ENCODE results near the gene ATP9B.

Gene ATP9B

DNA sequence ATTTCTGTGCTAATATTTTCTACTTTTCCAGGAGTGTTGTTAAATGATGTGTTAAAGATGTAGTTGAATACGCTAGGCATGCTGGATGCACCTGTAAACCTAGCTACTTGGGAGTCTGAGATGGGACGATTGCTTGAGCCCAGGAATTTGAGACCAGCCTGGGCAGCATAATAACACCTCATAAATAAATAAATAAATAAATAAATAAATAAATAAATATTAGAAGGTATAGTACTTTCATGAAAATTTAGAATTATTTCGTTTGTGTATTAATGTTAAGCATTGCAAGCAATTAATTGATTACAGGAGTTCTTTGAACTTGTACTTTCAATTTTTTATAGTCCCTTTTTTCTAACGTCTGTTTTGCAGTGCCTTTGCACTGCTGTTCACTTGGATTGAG, 137.2 kb downstream of the ATP9B start:
- H3K9me3 ChIP-seq (ENCODE audit: control insufficient read depth, low read depth, low read length): no peaks in the 10 kb centered on the region
- H3K4me1 ChIP-seq (ENCODE audit: control insufficient read depth, low read depth, low read length): no peaks in the 10 kb centered on the region
- H3K27me3 ChIP-seq (ENCODE audit: control insufficient read depth, insufficient read depth, low read length): no peaks in the 10 kb centered on the region
- H3K4me3 ChIP-seq (ENCODE audit: low read length): no peak overlapping the region
- H3K27ac ChIP-seq (ENCODE audit: low read length): no peak overlapping the region
- H3K36me3 ChIP-seq (ENCODE audit: control insufficient read depth, low read depth, low read length): peaks cover 6% of the 10 kb centered on the region
- no peak overlapping the region for H3K9ac ChIP-seq (ENCODE audit: low read length)

DNA sequence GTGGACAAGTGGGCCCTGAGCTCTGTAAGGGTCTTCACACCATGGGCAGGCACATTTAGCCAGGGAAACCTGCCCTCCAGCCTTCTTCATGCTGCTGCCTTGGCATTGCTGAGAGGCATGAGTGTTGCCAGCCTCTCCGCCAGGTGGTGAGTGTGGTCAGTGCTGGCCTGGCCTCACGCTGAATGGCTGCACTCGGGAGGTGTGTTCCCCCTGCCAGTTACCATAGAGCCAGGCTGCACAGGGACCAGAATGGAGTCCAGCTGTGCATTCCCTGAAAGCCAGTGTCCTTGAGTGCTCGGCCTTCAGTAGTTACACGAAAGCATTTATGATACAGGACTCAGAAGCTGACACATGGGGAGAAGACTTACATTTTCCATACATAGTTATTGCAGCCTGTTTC, 139.7 kb downstream of the ATP9B start:
- no peak overlapping the region for H3K9ac ChIP-seq (ENCODE audit: low read length)
- no peak overlapping the region for H3K4me3 ChIP-seq (ENCODE audit: low read length)
- H3K27ac ChIP-seq (ENCODE audit: low read length): no peak overlapping the region
- H3K9me3 ChIP-seq (ENCODE audit: control insufficient read depth, low read depth, low read length): no peaks in the 10 kb centered on the region
- no peaks in the 10 kb centered on the region for H3K4me1 ChIP-seq (ENCODE audit: control insufficient read depth, low read depth, low read length)
- no peaks in the 10 kb centered on the region for H3K27me3 ChIP-seq (ENCODE audit: control insufficient read depth, insufficient read depth, low read length)
- peaks cover 6% of the 10 kb centered on the region for H3K36me3 ChIP-seq (ENCODE audit: control insufficient read depth, low read depth, low read length)

DNA sequence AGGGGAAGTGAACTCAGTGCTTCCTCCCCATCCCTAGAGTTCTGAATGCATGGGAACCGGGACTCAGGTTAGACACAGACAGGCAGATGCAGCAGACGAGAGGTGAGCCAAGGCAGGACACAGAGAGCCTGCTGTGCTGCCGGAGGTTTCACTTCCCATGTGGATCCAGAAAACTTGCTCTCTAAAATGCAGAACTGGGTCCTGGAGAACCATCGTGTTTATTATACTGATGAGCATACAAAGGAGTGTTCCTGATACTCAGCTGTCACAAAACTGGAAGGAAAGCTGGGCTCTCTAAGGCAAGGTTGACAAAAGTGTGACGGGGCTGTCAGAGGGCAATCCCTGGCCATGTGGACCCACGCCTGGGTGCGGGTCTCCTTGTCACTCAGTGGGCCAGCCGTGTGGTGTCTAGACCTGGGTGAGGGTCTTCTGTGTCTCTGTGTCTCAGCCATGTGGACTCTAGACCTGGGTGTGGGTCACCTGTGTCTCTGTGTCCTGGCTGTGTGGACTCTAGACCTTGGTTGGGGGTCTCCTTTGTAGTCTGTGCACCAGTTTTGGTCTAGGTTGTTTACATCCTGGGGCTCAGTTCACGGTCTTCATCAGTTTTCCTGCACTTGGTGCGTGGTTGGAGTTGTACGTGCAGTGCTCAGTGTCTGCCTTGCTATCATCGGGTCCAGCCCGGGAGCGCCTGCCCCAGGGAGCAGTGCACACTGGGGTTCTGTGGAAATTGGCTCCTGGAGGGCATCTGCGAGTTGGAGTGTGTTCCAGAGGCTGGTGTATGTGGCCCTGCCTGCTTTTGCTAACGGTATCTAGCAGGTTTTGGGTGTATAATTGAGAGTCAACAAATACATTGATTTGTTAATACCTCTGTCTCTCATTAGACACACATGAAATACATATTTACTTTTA, 141.1 kb downstream of the ATP9B start:
- Histone ChIP-seq H3K4me1 (ENCODE audit: control insufficient read depth, low read depth, low read length) (no peaks in the 10 kb centered on the region), H3K27me3 (ENCODE audit: control insufficient read depth, insufficient read depth, low read length) (no peaks in the 10 kb centered on the region), H3K4me3 (ENCODE audit: low read length) (no peak overlapping the region), H3K27ac (ENCODE audit: low read length) (no peak overlapping the region), H3K9ac (ENCODE audit: low read length) (no peak overlapping the region), H3K9me3 (ENCODE audit: control insufficient read depth, low read depth, low read length) (no peaks in the 10 kb centered on the region), H3K36me3 (ENCODE audit: control insufficient read depth, low read depth, low read length) (peaks cover 6% of the 10 kb centered on the region)

DNA sequence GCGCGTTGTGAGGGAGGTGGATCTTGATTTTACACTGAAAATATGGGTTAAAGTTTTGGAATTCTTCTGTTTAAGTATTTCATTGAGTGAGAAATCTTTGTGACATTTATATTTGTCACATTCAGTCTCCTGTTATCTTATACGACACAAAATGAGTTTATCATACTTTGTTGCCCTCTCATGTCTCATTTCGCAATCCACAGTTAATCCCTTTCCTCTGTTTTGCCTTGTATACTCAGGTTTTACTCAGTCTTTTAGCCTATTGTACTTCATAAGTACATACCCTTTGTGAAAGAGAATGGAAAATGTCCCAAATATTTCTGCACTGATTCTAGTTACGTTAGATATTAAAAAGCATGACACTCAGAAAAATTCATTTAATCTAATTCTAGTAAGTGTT, 142.7 kb downstream of the ATP9B start:
- no peak overlapping the region for H3K4me3 ChIP-seq (ENCODE audit: low read length)
- no peaks in the 10 kb centered on the region for H3K27me3 ChIP-seq (ENCODE audit: control insufficient read depth, insufficient read depth, low read length)
- H3K9me3 ChIP-seq (ENCODE audit: control insufficient read depth, low read depth, low read length): no peaks in the 10 kb centered on the region
- peaks cover 5% of the 10 kb centered on the region for H3K36me3 ChIP-seq (ENCODE audit: control insufficient read depth, low read depth, low read length)
- no peak overlapping the region for H3K27ac ChIP-seq (ENCODE audit: low read length)
- no peak overlapping the region for H3K9ac ChIP-seq (ENCODE audit: low read length)
- no peaks in the 10 kb centered on the region for H3K4me1 ChIP-seq (ENCODE audit: control insufficient read depth, low read depth, low read length)

DNA sequence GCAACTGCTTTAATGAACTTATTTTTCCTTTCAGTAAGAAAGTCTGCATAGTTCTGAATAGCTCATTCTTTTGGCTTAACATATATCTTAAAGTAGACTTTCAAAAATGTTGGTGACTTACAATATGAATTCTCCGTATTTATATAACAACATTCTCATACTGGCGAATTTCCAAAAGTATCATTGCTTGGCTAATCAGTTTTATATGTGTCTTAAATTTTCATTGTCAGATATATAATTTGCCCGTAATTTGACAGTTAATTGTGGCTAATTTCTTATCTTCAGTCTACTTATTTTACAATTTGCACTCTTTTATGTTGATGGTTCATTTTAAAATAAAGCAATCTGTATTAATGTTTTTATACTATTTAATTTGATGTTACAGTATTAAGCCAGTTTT, 144.9 kb downstream of the ATP9B start:
- Histone ChIP-seq H3K27me3 (ENCODE audit: control insufficient read depth, insufficient read depth, low read length) (no peaks in the 10 kb centered on the region), H3K27ac (ENCODE audit: low read length) (no peak overlapping the region), H3K36me3 (ENCODE audit: control insufficient read depth, low read depth, low read length) (no peaks in the 10 kb centered on the region), H3K4me3 (ENCODE audit: low read length) (no peak overlapping the region), H3K9ac (ENCODE audit: low read length) (no peak overlapping the region), H3K9me3 (ENCODE audit: control insufficient read depth, low read depth, low read length) (no peaks in the 10 kb centered on the region), H3K4me1 (ENCODE audit: control insufficient read depth, low read depth, low read length) (no peaks in the 10 kb centered on the region)

DNA sequence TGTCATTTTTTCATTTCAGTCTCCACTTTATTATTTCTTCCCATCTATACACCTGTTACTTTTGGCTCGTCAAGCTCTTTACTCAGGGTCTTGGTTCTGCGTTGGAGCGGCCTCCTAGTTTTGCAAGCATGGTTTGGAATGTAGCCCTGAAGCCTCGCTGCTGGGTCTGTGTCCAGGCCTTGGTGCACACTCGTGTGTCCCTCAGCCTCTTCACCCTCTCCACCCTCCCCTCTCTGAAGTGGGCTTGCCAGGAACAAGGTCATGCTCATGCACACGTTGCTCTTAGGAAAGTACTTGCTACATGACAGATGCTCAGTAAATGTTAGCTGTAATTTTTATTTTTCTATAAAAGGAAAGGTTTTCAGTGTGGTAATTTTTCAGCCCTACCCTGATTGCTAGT, 147.0 kb downstream of the ATP9B start:
- Histone ChIP-seq H3K9me3 (ENCODE audit: control insufficient read depth, low read depth, low read length) (no peaks in the 10 kb centered on the region), H3K27me3 (ENCODE audit: control insufficient read depth, insufficient read depth, low read length) (no peaks in the 10 kb centered on the region), H3K9ac (ENCODE audit: low read length) (no peak overlapping the region), H3K4me1 (ENCODE audit: control insufficient read depth, low read depth, low read length) (no peaks in the 10 kb centered on the region), H3K27ac (ENCODE audit: low read length) (no peak overlapping the region), H3K36me3 (ENCODE audit: control insufficient read depth, low read depth, low read length) (no peaks in the 10 kb centered on the region), H3K4me3 (ENCODE audit: low read length) (no peak overlapping the region)

DNA sequence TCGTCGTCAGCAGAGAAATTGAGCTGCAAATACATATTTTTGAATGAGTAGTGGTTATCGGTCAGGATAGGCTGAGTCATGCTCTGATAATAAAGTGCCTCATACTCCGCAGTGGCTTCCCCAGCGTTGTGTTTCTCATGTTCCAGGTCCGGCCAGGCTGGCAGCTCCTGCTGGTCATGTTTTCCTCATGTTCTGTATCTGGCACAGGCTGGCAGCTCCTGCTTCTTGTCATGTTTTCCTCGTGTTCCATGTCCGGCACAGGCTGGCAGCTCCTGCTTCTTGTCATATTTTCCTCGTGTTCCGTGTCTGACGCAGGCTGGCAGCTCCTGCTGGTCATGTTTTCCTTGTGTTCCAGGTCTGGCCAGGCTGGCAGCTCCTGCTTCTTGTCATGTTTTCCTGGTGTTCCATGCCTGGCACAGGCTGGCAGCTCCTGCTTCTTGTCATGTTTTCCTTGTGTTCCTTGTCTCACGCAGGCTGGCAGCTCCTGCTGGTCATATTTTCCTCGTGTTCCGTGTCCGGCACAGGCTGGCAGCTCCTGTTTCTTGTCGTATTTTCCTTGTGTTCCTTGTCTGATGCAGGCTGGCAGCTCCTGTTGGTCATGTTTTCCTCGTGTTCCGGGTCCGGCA, 148.9 kb downstream of the ATP9B start:
- Histone ChIP-seq H3K4me1 (ENCODE audit: control insufficient read depth, low read depth, low read length) (no peaks in the 10 kb centered on the region), H3K9ac (ENCODE audit: low read length) (no peak overlapping the region), H3K36me3 (ENCODE audit: control insufficient read depth, low read depth, low read length) (no peaks in the 10 kb centered on the region), H3K9me3 (ENCODE audit: control insufficient read depth, low read depth, low read length) (no peaks in the 10 kb centered on the region), H3K27ac (ENCODE audit: low read length) (no peak overlapping the region), H3K4me3 (ENCODE audit: low read length) (no peak overlapping the region), H3K27me3 (ENCODE audit: control insufficient read depth, insufficient read depth, low read length) (no peaks in the 10 kb centered on the region)

DNA sequence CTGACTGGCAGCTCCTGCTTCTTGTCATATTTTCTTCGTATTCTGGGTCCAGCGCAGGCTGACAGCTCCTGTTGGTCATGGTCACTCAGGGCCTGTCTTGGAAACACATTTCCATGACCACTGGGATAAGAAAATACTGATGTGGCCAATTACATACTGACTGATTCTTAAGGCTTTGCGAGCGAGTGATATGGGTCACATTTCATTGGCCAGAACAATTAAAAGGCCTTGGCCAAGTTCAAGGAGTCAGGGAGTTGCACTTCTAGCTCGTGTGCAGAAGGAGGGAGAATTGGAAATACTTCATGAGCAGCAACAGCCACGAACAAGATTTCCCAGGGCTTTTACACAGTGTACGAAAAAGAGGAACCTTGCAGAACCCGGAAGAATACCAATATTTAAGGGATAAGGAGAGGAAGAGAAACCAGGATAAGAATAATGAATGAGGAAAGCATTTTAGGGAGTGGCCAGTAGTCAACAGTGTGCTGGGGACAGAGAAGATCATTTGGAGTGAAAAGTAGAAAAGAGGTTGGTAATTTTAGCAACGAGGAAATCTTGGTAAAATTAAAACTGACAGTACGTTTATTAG, 149.5 kb downstream of the ATP9B start:
- Histone ChIP-seq H3K36me3 (ENCODE audit: control insufficient read depth, low read depth, low read length) (no peaks in the 10 kb centered on the region), H3K4me3 (ENCODE audit: low read length) (no peak overlapping the region), H3K4me1 (ENCODE audit: control insufficient read depth, low read depth, low read length) (no peaks in the 10 kb centered on the region), H3K27ac (ENCODE audit: low read length) (no peak overlapping the region), H3K27me3 (ENCODE audit: control insufficient read depth, insufficient read depth, low read length) (no peaks in the 10 kb centered on the region), H3K9ac (ENCODE audit: low read length) (no peak overlapping the region), H3K9me3 (ENCODE audit: control insufficient read depth, low read depth, low read length) (no peaks in the 10 kb centered on the region)

DNA sequence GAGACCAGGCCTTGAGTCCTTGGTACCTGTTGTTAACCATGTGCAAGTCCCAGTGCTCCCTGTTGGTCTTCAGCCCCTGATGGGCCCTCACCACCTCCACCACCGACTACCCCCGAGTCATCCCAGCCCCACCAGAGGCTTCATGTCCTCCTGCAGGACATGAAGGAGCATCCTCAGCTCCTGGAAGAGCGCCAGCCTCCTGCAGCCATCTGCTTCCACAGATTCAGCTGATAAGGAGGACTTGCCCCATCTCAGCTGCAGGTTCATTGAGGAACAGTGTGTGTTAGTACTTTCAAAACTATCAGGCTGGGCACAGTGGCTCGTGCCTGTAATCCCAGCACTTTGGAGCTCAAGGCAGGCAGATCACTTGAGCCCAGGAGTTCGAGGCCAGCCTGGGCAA, 151.9 kb downstream of the ATP9B start:
- H3K4me3 ChIP-seq (ENCODE audit: low read length): no peak overlapping the region

DNA sequence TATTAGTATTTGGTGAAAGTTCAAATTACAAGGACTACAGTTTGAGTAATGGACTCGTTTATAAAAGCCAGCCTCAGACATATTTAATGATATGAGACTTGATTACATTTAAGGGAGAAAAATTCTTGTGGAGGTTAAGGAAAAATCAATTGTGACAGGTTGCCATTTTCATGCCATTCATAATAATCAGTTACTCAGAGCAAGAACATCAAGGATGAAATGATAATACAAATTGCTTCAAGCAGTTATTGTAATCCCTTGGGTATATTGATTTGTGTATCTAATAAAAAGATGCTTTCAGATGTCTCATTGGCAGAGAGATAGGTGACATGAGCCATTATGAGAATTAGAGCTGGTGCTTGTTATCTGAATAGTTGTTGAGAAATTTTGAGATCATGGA, 153.6 kb downstream of the ATP9B start:
- Histone ChIP-seq H3K27ac (ENCODE audit: low read length) (no peak overlapping the region), H3K4me3 (ENCODE audit: low read length) (no peak overlapping the region), H3K27me3 (ENCODE audit: control insufficient read depth, insufficient read depth, low read length) (no peaks in the 10 kb centered on the region), H3K9ac (ENCODE audit: low read length) (no peak overlapping the region), H3K9me3 (ENCODE audit: control insufficient read depth, low read depth, low read length) (no peaks in the 10 kb centered on the region), H3K36me3 (ENCODE audit: control insufficient read depth, low read depth, low read length) (no peaks in the 10 kb centered on the region), H3K4me1 (ENCODE audit: control insufficient read depth, low read depth, low read length) (no peaks in the 10 kb centered on the region)

More for the DNA sequence above, 151.9 kb downstream of the ATP9B start:
- Histone ChIP-seq H3K27ac (ENCODE audit: low read length) (no peak overlapping the region), H3K9me3 (ENCODE audit: control insufficient read depth, low read depth, low read length) (no peaks in the 10 kb centered on the region), H3K36me3 (ENCODE audit: control insufficient read depth, low read depth, low read length) (no peaks in the 10 kb centered on the region), H3K27me3 (ENCODE audit: control insufficient read depth, insufficient read depth, low read length) (no peaks in the 10 kb centered on the region), H3K4me1 (ENCODE audit: control insufficient read depth, low read depth, low read length) (no peaks in the 10 kb centered on the region), H3K9ac (ENCODE audit: low read length) (no peak overlapping the region)

DNA sequence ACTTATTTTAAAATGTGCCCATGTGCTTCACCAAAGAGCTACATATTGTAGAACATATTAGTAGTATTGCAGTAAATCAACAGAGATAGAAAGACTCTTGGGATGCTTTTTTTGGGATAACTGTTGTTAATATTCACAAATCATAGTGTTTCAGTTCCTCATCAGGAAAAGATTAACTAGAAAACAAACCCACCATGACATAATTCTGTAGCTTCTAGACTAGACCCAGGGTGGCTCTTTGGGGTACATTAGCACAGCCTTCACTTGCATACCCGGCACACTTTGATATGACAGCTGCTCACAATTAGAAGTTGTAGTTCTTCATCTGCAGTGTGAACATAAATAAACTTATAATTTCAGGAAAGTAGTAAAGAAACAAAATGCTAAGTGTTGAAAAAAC, 154.2 kb downstream of the ATP9B start:
- no peaks in the 10 kb centered on the region for H3K27me3 ChIP-seq (ENCODE audit: control insufficient read depth, insufficient read depth, low read length)
- H3K4me1 ChIP-seq (ENCODE audit: control insufficient read depth, low read depth, low read length): no peaks in the 10 kb centered on the region
- H3K36me3 ChIP-seq (ENCODE audit: control insufficient read depth, low read depth, low read length): no peaks in the 10 kb centered on the region
- no peak overlapping the region for H3K27ac ChIP-seq (ENCODE audit: low read length)
- no peaks in the 10 kb centered on the region for H3K9me3 ChIP-seq (ENCODE audit: control insufficient read depth, low read depth, low read length)
- no peak overlapping the region for H3K9ac ChIP-seq (ENCODE audit: low read length)
- no peak overlapping the region for H3K4me3 ChIP-seq (ENCODE audit: low read length)
